Measurements from ENCODE around the gene UBIAD1. TPM values are rescaled to one million over a fixed set of nuclear protein-coding genes. Genes with fewer than 3 reads are reported as not detected.

The UBIAD1 gene
- total and polyA plus RNA-seq, 2 donors (not counting 3 experiments of a cell fraction or from before 2014, with no cell fraction given) = 12.7 to 17.8 TPM

DNA sequence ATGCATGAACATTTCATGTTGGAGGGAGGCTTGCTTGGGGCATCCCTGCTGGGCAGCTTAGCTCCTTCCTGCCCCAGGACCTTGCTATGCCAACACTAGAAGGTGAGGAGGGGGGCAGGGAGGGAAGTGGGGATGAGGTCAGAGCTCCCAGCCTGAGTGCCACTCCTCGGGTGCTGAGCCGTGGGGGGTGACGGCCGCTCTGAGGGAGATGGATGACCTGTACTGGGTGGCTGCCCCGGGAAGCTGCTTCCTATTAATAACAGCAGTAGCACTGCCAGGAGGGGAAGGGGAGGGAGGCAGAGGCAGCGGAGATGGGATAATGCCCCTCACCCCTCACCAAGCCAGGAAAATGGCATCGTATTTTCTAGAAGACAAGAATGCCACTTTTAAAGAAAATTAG, 60.6 kb downstream of the UBIAD1 start:
- H3K9me3 ChIP-seq (replicated peaks; ENCODE audit: control insufficient read depth, insufficient read depth, low read length) = no peaks in the 10 kb centered on the region
- no peak overlapping the region for H2AFZ ChIP-seq (ENCODE audit: low read depth, low read length)
- H3K4me3 ChIP-seq (replicated peaks in 1 of 3; ENCODE audit: insufficient read depth in 1 of 3, low read depth in 1 of 3, low read length in 3 of 3) = no peak overlapping the region
- no peak overlapping the region for H3K27ac ChIP-seq (ENCODE audit: insufficient read depth, low read depth, low read length)
- H3K4me2 ChIP-seq (ENCODE audit: insufficient read depth, low read length) = no peak overlapping the region
- no peaks in the 10 kb centered on the region for H3K79me2 ChIP-seq (ENCODE audit: control insufficient read depth, insufficient read depth, low read length)
- no peaks in the 10 kb centered on the region for H3K4me1 ChIP-seq (ENCODE audit: control insufficient read depth, extremely low read depth, insufficient read depth, low read length)
- CTCF ChIA-PET = no interaction called here
- no peaks in the 10 kb centered on the region for H3K9me1 ChIP-seq (replicated peaks; ENCODE audit: control insufficient read depth, extremely low read depth, insufficient read depth, low read length)
- H3K36me3 ChIP-seq (ENCODE audit: control insufficient read depth in 2 of 2, extremely low read depth in 1 of 2, insufficient read depth in 2 of 2, low read length in 2 of 2) = no peaks in the 10 kb centered on the region
- dilution Hi-C loops (cut with MboI; ENCODE audit: extremely low pct_ligation_motif_present, low sequenced_read_pairs) (no loop called here), intact Hi-C loops (cut with micrococcal nuclease) (no loop called here)
- TF ChIP-seq FOS (IDR thresholded peaks at IDR 0.05; ENCODE audit: borderline replicate concordance, insufficient read depth, low read length) = no peak
- TF ChIP-seq EZH2 (IDR thresholded peaks at IDR 0.05; ENCODE audit: borderline replicate concordance, low read depth, low read length, severe bottlenecking) = no peak
- TF ChIP-seq MYC (IDR thresholded peaks at IDR 0.05; ENCODE audit: low read depth, low read length) = no peak
- no peak for TF ChIP-seq JUN (IDR thresholded peaks at IDR 0.05; ENCODE audit: borderline replicate concordance, insufficient read depth, insufficient read length, low read depth)
- no peak for TF ChIP-seq GATA2 (IDR thresholded peaks at IDR 0.05; ENCODE audit: insufficient read depth, insufficient read length, low read depth, low read length)
- TF ChIP-seq, protein P1, sequence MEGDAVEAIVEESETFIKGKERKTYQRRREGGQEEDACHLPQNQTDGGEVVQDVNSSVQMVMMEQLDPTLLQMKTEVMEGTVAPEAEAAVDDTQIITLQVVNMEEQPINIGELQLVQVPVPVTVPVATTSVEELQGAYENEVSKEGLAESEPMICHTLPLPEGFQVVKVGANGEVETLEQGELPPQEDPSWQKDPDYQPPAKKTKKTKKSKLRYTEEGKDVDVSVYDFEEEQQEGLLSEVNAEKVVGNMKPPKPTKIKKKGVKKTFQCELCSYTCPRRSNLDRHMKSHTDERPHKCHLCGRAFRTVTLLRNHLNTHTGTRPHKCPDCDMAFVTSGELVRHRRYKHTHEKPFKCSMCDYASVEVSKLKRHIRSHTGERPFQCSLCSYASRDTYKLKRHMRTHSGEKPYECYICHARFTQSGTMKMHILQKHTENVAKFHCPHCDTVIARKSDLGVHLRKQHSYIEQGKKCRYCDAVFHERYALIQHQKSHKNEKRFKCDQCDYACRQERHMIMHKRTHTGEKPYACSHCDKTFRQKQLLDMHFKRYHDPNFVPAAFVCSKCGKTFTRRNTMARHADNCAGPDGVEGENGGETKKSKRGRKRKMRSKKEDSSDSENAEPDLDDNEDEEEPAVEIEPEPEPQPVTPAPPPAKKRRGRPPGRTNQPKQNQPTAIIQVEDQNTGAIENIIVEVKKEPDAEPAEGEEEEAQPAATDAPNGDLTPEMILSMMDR (IDR thresholded peaks at IDR 0.05; ENCODE audit: extremely low read depth in 1 of 2, insufficient read depth in 1 of 2, low read depth in 1 of 2, low read length in 2 of 2) = no peak
- TF ChIP-seq POLR2A (IDR thresholded peaks at IDR 0.05; ENCODE audit: low read depth, low read length) = no peak
- TF ChIP-seq, protein P2, sequence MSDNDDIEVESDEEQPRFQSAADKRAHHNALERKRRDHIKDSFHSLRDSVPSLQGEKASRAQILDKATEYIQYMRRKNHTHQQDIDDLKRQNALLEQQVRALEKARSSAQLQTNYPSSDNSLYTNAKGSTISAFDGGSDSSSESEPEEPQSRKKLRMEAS (IDR thresholded peaks at IDR 0.05; ENCODE audit: insufficient read depth, insufficient read length) = no peak
- no peak for TF ChIP-seq POLR2AphosphoS5 (IDR thresholded peaks at IDR 0.05; ENCODE audit: insufficient read depth, low read depth, low read length)
- DNase-seq (ENCODE audit: low read depth, low spot score) (no peak), FAIRE-seq (no peak)
- POLR2A ChIA-PET = no interaction called here
- no TSS peak for BruUV-seq (replicated peaks)
- no peak overlapping the region for H3K9ac ChIP-seq (replicated peaks; ENCODE audit: extremely low read depth, insufficient read depth, low read length)
- H4K20me1 ChIP-seq (replicated peaks; ENCODE audit: control insufficient read depth, extremely low read depth, insufficient read depth, low read length) = peaks cover 3% of the 10 kb centered on the region
- H3K27me3 ChIP-seq (ENCODE audit: control insufficient read depth in 2 of 2, insufficient read depth in 2 of 2, low read length in 2 of 2) = no peaks in the 10 kb centered on the region
